H9 (cell line): ENCODE data around the gene GSC2. TPM values are rescaled to one million over a fixed set of nuclear protein-coding genes. Genes with fewer than 3 reads are reported as not detected.

Experiments
- DNase-seq: peaks from one replicate; pipeline ENCODE4 v3.0.0-alpha.2; 2017
- H2AFZ ChIP-seq: one replicate; pipeline ENCODE4 v1.6.1; 2013; ENCODE audit warnings: mild to moderate bottlenecking, low read length, control low read depth, moderate library complexity
- H2AK5ac ChIP-seq: 2 replicates; pipeline ENCODE4 v1.6.1; 2013; ENCODE audit warnings: low read length, control low read depth, mixed read lengths; ENCODE audit not compliant: insufficient read length
- H2BK120ac ChIP-seq: one replicate; pipeline ENCODE4 v1.6.1; 2013; ENCODE audit warnings: low read depth, mild to moderate bottlenecking, low read length, control low read depth, inconsistent platforms; ENCODE audit not compliant: poor library complexity, severe bottlenecking
- H2BK12ac ChIP-seq: 2 replicates; pipeline ENCODE4 v1.6.1; 2013; ENCODE audit warnings: low read length, control low read depth, mixed read lengths, low read depth; ENCODE audit not compliant: insufficient read length
- H2BK15ac ChIP-seq: 2 replicates; pipeline ENCODE4 v1.6.1; 2013; ENCODE audit warnings: low read depth, low read length, control low read depth
- H2BK20ac ChIP-seq: one replicate; pipeline ENCODE4 v1.6.1; 2013; ENCODE audit warnings: low read depth, mild to moderate bottlenecking, low read length, control low read depth, inconsistent platforms; ENCODE audit not compliant: poor library complexity, severe bottlenecking
- H2BK5ac ChIP-seq: 2 replicates; pipeline ENCODE4 v1.6.1; 2013; ENCODE audit warnings: low read length, control low read depth, mixed read lengths; ENCODE audit not compliant: insufficient read length
- H3K14ac ChIP-seq: 2 replicates; pipeline ENCODE4 v1.6.1; 2013; ENCODE audit warnings: low read length, control low read depth; ENCODE audit not compliant: insufficient read depth
- H3K18ac ChIP-seq: 2 replicates; pipeline ENCODE4 v1.6.1; 2013; ENCODE audit warnings: low read depth, mild to moderate bottlenecking, mixed read lengths, low read length, control low read depth; ENCODE audit not compliant: insufficient read length
- H3K23ac ChIP-seq: 2 replicates; pipeline ENCODE4 v1.6.1; 2013; ENCODE audit warnings: low read length, control low read depth, mixed read lengths, low read depth; ENCODE audit not compliant: insufficient read length
- H3K23me2 ChIP-seq: 2 replicates; pipeline ENCODE4 v1.6.1; 2013; ENCODE audit warnings: low read depth, mild to moderate bottlenecking, mixed read lengths, low read length, control low read depth; ENCODE audit not compliant: insufficient read length, poor library complexity, severe bottlenecking
- H3K27ac ChIP-seq: 2 replicates; pipeline ENCODE4 v1.5.1; 2013; ENCODE audit warnings: low read length, control low read depth, mixed read lengths, low read depth; ENCODE audit not compliant: insufficient read length
- H3K27me3 ChIP-seq: 2 replicates; pipeline ENCODE4 v1.6.1; 2013; ENCODE audit warnings: low read length, control low read depth, inconsistent platforms; ENCODE audit not compliant: insufficient read depth
- H3K4ac ChIP-seq: 2 replicates; pipeline ENCODE4 v1.6.1; 2013; ENCODE audit warnings: low read depth, mild to moderate bottlenecking, control low read depth, inconsistent platforms, low read length, moderate library complexity
- H3K4me1 ChIP-seq: 2 replicates; pipeline ENCODE4 v1.6.1; 2013; ENCODE audit warnings: low read length, control low read depth, inconsistent platforms; ENCODE audit not compliant: insufficient read depth
- H3K4me2 ChIP-seq: 2 replicates; pipeline ENCODE4 v1.6.1; 2013; ENCODE audit warnings: low read length, control low read depth, mixed read lengths; ENCODE audit not compliant: insufficient read length, insufficient read depth
- H3K56ac ChIP-seq: 2 replicates; pipeline ENCODE4 v1.6.1; 2013; ENCODE audit warnings: low read depth, mild to moderate bottlenecking, mixed read lengths, low read length, control low read depth; ENCODE audit not compliant: insufficient read length
- H3K79me1 ChIP-seq: 2 replicates; pipeline ENCODE4 v1.6.1; 2013; ENCODE audit warnings: low read depth, mild to moderate bottlenecking, moderate library complexity, low read length, control low read depth, inconsistent platforms; ENCODE audit not compliant: insufficient read depth, poor library complexity, severe bottlenecking
- H3K79me2 ChIP-seq: 2 replicates; pipeline ENCODE4 v1.6.1; 2013; ENCODE audit warnings: low read length, control low read depth, inconsistent platforms; ENCODE audit not compliant: insufficient read depth
- H3K9ac ChIP-seq: 2 replicates; pipeline ENCODE4 v1.6.1; 2013; ENCODE audit warnings: low read length, control low read depth, mixed read lengths; ENCODE audit not compliant: insufficient read length; ENCODE audit errors: extremely low read depth
- H3K9me3 ChIP-seq: one replicate; pipeline ENCODE4 v1.6.1; 2013; ENCODE audit warnings: low read depth, low read length, inconsistent platforms; ENCODE audit not compliant: control insufficient read depth
- H3T11ph ChIP-seq: one replicate; pipeline ENCODE4 v1.6.1; 2013; ENCODE audit warnings: mild to moderate bottlenecking, low read length, control low read depth, inconsistent platforms
- H4K20me1 ChIP-seq: one replicate; pipeline ENCODE4 v1.6.1; 2013; ENCODE audit not compliant: control insufficient read depth, insufficient read length, insufficient read depth
- H4K5ac ChIP-seq: 2 replicates; pipeline ENCODE4 v1.6.1; 2013; ENCODE audit warnings: low read depth, mild to moderate bottlenecking, mixed read lengths, low read length, control low read depth; ENCODE audit not compliant: insufficient read length
- H4K8ac ChIP-seq: replicated peaks from 2 replicates; pipeline ENCODE4 v1.6.1; 2013; ENCODE audit warnings: low read length, control low read depth, mixed read lengths, low read depth; ENCODE audit not compliant: insufficient read length
- H4K91ac ChIP-seq: 2 replicates; pipeline ENCODE4 v1.6.1; 2013; ENCODE audit warnings: low read depth, mild to moderate bottlenecking, moderate library complexity, mixed read lengths, low read length, control low read depth; ENCODE audit not compliant: insufficient read length
- H3K27ac Mint-ChIP-seq, 3 experiments: 2 replicates in 2 of 3; 3 replicates in 1 of 3; pipeline ENCODE4 v1.8.0; 2020 to 2021; ENCODE audit warnings: mixed read lengths in 3 of 3, mild to moderate bottlenecking in 1 of 3, moderate library complexity in 1 of 3
- H3K27me3 Mint-ChIP-seq: 2 replicates; pipeline ENCODE4 v1.8.0; 2021; ENCODE audit warnings: low read depth, mild to moderate bottlenecking, moderate library complexity, mixed read lengths
- H3K36me3 Mint-ChIP-seq, 3 experiments: 2 replicates in 2 of 3; 3 replicates in 1 of 3; pipeline ENCODE4 v1.8.0; 2020 to 2021; ENCODE audit warnings: low read depth in 3 of 3, mixed read lengths in 3 of 3; ENCODE audit not compliant: insufficient read depth in 1 of 3
- H3K4me1 Mint-ChIP-seq, 2 experiments: 2 replicates each; pipeline ENCODE4 v1.8.0; 2020; ENCODE audit warnings: mixed read lengths in 2 of 2
- H3K4me3 Mint-ChIP-seq, 2 experiments: 2 replicates in 1 of 2; 3 replicates in 1 of 2; pipeline ENCODE4 v1.8.0; 2020 to 2021; ENCODE audit warnings: mild to moderate bottlenecking in 2 of 2, mixed read lengths in 2 of 2, moderate library complexity in 1 of 2
- H3K9me3 Mint-ChIP-seq, 2 experiments: 2 replicates in 1 of 2; 3 replicates in 1 of 2; pipeline ENCODE4 v1.8.0; 2020; ENCODE audit warnings: mild to moderate bottlenecking in 2 of 2, mixed read lengths in 2 of 2, moderate library complexity in 1 of 2
- WGBS: extraction: QIAGEN DNeasy Blood & Tissue Kit; methylation state at CpG from one replicate; pipeline ENCODE4 v1.1.7; 2013; ENCODE audit warnings: missing lambda C conversion rate, low lambda C conversion rate, mixed read lengths; ENCODE audit not compliant: insufficient read length; ENCODE audit errors: extremely low coverage; 5-methylcytosine and 5-hydroxymethylcytosine counted together
- total RNA-seq: library from RNA; stranded (reverse); gene quantifications from 2 replicates; pipeline ENCODE4 v1.2.1, GENCODE V29; 2021
- TF ChIP-seq, protein P1 (sequence below): fragments of 200-600 bp; sonication (generic); conservative IDR thresholded peaks from 3 replicates; pipeline ENCODE4 v1.8.0; 2021; ENCODE audit warnings: antibody characterized with exemption, mild to moderate bottlenecking

Gene GSC2
- total RNA-seq, 1 experiment from 2014 or later: 0.22 TPM

- no peaks in the 10 kb centered on the region for H3K4me1 ChIP-seq
- H3K27ac Mint-ChIP-seq: no peak overlapping the region
- no peak overlapping the region for H3K27ac ChIP-seq
- H3K56ac ChIP-seq: no peak overlapping the region
- H3K27me3 ChIP-seq: no peaks in the 10 kb centered on the region
- no peaks in the 10 kb centered on the region for H3K79me1 ChIP-seq
- H2AK5ac ChIP-seq: no peak overlapping the region
- H3K36me3 Mint-ChIP-seq: peaks cover 3 to 19% (median 13%) of the 10 kb centered on the region in 3 experiments; a peak in 6 of 7 replicates
- no peaks in the 10 kb centered on the region for H3K23me2 ChIP-seq
- no peak overlapping the region for H3K4ac ChIP-seq
- no CpG with 5 or more reads among the region's 6 CpGs for WGBS
- H3K9me3 Mint-ChIP-seq: no peaks in the 10 kb centered on the region
- H2BK5ac ChIP-seq: no peak overlapping the region
- TF ChIP-seq, protein P1, sequence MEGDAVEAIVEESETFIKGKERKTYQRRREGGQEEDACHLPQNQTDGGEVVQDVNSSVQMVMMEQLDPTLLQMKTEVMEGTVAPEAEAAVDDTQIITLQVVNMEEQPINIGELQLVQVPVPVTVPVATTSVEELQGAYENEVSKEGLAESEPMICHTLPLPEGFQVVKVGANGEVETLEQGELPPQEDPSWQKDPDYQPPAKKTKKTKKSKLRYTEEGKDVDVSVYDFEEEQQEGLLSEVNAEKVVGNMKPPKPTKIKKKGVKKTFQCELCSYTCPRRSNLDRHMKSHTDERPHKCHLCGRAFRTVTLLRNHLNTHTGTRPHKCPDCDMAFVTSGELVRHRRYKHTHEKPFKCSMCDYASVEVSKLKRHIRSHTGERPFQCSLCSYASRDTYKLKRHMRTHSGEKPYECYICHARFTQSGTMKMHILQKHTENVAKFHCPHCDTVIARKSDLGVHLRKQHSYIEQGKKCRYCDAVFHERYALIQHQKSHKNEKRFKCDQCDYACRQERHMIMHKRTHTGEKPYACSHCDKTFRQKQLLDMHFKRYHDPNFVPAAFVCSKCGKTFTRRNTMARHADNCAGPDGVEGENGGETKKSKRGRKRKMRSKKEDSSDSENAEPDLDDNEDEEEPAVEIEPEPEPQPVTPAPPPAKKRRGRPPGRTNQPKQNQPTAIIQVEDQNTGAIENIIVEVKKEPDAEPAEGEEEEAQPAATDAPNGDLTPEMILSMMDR: no peak
- H2BK15ac ChIP-seq: no peak overlapping the region
- no peak overlapping the region for H2BK12ac ChIP-seq
- no peak for DNase-seq
- no peak overlapping the region for H4K91ac ChIP-seq
- no peak overlapping the region for H4K8ac ChIP-seq
- no peak overlapping the region for H2AFZ ChIP-seq
- no peak overlapping the region for H2BK120ac ChIP-seq
- no peak overlapping the region for H3T11ph ChIP-seq
- 0 out of 4 replicates have a peak, but pooled peaks cover 0 to under 1% of the 10 kb centered on the region in 2 experiments for H3K4me1 Mint-ChIP-seq
- H3K18ac ChIP-seq: no peak overlapping the region
- no peak overlapping the region for H3K23ac ChIP-seq
- H3K9me3 ChIP-seq: no peaks in the 10 kb centered on the region
- no peaks in the 10 kb centered on the region for H4K20me1 ChIP-seq
- H4K5ac ChIP-seq: no peak overlapping the region
- H3K79me2 ChIP-seq: no peaks in the 10 kb centered on the region
- no peak overlapping the region for H3K9ac ChIP-seq
- H3K14ac ChIP-seq: no peak overlapping the region
- no peak overlapping the region for H2BK20ac ChIP-seq
- no peak overlapping the region for H3K4me3 Mint-ChIP-seq
- H3K4me2 ChIP-seq: no peak overlapping the region
- no peaks in the 10 kb centered on the region for H3K27me3 Mint-ChIP-seq
Measured at GRCh38 chr22:19187716-19188563, 37.8 kb upstream of the GSC2 start.
